Ishikawa (cell line): ENCODE measurements around the gene NXPE2.
A peak's percentile ranks its signal among the peaks of the same experiment; 100 is the strongest.

ENCODE experiments used
- CEBPB ChIP-seq: IDR thresholded peaks from 2 replicates; pipeline ENCODE4 v1.6.1; 2012
- CREB1 ChIP-seq: IDR thresholded peaks from 2 replicates; pipeline ENCODE4 v1.6.1; 2012; ENCODE audit warnings: low read depth
- EGR1 ChIP-seq: IDR thresholded peaks from 2 replicates; pipeline ENCODE4 v1.6.1; 2012
- EP300 ChIP-seq: IDR thresholded peaks from 2 replicates; pipeline ENCODE4 v1.6.1; 2012; ENCODE audit warnings: borderline replicate concordance
- FOXM1 ChIP-seq: IDR thresholded peaks from 2 replicates; pipeline ENCODE4 v1.6.1; 2012; ENCODE audit warnings: low read depth, borderline replicate concordance
- NFIC ChIP-seq: IDR thresholded peaks from 2 replicates; pipeline ENCODE4 v1.6.1; 2012
- RAD21 ChIP-seq: IDR thresholded peaks from 2 replicates; pipeline ENCODE4 v1.6.1; 2012; ENCODE audit warnings: low read depth
- TAF1 ChIP-seq: IDR thresholded peaks from 2 replicates; pipeline ENCODE4 v1.6.1; 2012; ENCODE audit warnings: low read depth, mild to moderate bottlenecking
- TCF12 ChIP-seq: IDR thresholded peaks from 2 replicates; pipeline ENCODE4 v1.6.1; 2012; ENCODE audit warnings: low read depth
- TEAD4 ChIP-seq: IDR thresholded peaks from 2 replicates; pipeline ENCODE4 v1.6.1; 2012
- YY1 ChIP-seq: IDR thresholded peaks from 2 replicates; pipeline ENCODE4 v1.6.1; 2012; ENCODE audit warnings: low read depth
- ZBTB7A ChIP-seq: IDR thresholded peaks from 2 replicates; pipeline ENCODE4 v1.6.1; 2012; ENCODE audit warnings: low read depth
- TF ChIP-seq, protein P1 (sequence below): IDR thresholded peaks from 2 replicates; pipeline ENCODE4 v1.6.1; 2012; ENCODE audit warnings: low read depth, mild to moderate bottlenecking
- TF ChIP-seq, protein P2 (sequence below): IDR thresholded peaks from 2 replicates; pipeline ENCODE4 v1.6.1; 2012
- TF ChIP-seq, protein P3 (sequence below): IDR thresholded peaks from 2 replicates; pipeline ENCODE4 v1.6.1; 2012

NXPE2 gene

DNA sequence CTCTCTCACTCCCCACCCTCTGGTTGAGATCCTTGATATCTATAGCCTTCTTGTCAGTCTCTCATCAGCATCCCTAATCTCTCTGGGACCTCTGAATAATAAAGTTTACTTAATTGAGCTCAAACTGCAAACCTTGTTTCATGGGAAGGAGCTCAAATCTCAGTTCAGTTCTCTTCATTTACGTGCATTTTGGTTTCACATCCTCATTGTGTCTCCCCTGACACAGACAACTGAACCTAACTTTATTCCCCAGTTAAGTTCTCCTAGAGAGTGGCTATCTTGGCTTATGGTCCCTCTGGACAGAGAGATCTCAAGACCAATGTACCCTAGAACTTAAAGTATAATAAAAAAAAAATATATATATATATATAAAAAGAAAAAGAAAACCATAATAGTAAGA lies 47.3 kb downstream of the NXPE2 start:
- TF ChIP-seq, protein P1, sequence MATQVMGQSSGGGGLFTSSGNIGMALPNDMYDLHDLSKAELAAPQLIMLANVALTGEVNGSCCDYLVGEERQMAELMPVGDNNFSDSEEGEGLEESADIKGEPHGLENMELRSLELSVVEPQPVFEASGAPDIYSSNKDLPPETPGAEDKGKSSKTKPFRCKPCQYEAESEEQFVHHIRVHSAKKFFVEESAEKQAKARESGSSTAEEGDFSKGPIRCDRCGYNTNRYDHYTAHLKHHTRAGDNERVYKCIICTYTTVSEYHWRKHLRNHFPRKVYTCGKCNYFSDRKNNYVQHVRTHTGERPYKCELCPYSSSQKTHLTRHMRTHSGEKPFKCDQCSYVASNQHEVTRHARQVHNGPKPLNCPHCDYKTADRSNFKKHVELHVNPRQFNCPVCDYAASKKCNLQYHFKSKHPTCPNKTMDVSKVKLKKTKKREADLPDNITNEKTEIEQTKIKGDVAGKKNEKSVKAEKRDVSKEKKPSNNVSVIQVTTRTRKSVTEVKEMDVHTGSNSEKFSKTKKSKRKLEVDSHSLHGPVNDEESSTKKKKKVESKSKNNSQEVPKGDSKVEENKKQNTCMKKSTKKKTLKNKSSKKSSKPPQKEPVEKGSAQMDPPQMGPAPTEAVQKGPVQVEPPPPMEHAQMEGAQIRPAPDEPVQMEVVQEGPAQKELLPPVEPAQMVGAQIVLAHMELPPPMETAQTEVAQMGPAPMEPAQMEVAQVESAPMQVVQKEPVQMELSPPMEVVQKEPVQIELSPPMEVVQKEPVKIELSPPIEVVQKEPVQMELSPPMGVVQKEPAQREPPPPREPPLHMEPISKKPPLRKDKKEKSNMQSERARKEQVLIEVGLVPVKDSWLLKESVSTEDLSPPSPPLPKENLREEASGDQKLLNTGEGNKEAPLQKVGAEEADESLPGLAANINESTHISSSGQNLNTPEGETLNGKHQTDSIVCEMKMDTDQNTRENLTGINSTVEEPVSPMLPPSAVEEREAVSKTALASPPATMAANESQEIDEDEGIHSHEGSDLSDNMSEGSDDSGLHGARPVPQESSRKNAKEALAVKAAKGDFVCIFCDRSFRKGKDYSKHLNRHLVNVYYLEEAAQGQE, result no peak
- no peak for TF ChIP-seq NFIC
- TF ChIP-seq EP300, result no peak

DNA sequence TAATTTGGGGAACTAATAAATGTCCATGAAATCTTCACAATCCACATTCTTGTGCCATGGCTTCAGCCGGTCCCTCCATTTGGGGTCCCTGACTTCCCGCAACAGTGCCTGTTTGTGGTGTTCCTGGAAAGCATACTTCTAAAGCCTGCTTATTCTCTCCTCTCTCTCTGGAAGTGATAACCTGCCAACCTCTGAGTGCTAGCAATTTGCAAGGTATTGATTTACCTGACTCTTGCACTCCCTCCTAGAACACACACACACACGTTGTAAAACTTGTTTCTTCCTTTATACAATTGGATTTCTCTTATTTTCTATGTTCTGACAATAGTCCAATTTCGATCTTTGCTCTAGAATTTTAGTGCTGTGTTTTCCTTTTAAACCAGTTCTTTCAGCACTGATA lies 58.5 kb downstream of the NXPE2 start:
- TF ChIP-seq TAF1 (no peak), FOXM1 (no peak), NFIC (no peak), YY1 (no peak), EGR1 (no peak), CEBPB (no peak), EP300 (no peak), TCF12 (no peak)
- TF ChIP-seq, protein P2, sequence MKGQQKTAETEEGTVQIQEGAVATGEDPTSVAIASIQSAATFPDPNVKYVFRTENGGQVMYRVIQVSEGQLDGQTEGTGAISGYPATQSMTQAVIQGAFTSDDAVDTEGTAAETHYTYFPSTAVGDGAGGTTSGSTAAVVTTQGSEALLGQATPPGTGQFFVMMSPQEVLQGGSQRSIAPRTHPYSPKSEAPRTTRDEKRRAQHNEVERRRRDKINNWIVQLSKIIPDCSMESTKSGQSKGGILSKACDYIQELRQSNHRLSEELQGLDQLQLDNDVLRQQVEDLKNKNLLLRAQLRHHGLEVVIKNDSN, result no peak
- TF ChIP-seq, protein P3, sequence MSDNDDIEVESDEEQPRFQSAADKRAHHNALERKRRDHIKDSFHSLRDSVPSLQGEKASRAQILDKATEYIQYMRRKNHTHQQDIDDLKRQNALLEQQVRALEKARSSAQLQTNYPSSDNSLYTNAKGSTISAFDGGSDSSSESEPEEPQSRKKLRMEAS, result no peak
- TF ChIP-seq, protein P1, result no peak

DNA sequence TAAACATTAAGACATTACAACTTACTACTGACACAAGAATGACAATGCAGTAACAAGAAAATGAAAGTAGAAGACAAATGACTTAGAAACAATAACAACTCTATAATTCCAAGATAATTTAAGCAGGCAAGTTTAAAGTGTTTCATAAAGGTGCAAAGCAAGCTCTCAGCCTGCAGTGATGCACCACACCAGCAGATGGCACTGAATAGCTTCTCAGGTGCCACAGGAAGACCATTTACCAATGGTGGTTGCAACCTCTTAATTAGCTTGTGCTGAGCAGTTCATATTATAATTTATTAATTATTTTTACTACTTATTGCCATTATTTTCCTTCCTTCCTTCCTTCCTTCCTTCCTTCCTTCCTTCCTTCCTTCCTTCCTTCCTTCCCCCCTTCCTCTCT lies 60.6 kb downstream of the NXPE2 start:
- peak; percentile 54 for TF ChIP-seq RAD21
- TF ChIP-seq FOXM1, result no peak

DNA sequence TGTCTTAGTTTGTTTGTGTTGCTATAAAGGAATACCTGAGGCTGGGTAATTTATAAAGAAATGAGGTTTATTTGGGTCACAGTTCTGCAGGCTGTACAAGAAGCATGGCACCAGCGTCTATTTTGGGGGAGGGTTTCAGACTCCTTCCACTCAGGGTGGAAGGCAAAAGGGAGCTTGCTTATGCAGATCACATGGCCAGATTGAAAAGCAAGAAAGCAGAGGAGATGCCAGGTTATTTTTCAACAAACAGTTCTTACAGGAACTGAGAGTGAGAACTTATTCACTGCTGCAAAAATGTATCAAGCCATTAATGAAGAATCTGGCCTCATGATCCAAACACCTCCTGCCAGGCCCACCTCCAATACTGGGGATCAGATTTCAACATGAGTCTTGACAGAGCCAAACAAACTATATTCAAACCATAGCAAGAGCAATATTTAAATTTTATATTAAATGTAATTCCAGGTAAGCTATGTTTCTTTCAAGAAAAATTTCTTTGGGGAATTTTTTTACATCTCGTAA lies 66.9 kb downstream of the NXPE2 start:
- TF ChIP-seq CEBPB (no peak), TEAD4 (no peak), RAD21 (no peak), EGR1 (no peak), ZBTB7A (no peak), NFIC (no peak), FOXM1 (no peak), CREB1 (no peak), TAF1 (no peak)
- TF ChIP-seq, protein P1, result no peak
- TF ChIP-seq, protein P2, result no peak
- TF ChIP-seq, protein P3, result no peak

DNA sequence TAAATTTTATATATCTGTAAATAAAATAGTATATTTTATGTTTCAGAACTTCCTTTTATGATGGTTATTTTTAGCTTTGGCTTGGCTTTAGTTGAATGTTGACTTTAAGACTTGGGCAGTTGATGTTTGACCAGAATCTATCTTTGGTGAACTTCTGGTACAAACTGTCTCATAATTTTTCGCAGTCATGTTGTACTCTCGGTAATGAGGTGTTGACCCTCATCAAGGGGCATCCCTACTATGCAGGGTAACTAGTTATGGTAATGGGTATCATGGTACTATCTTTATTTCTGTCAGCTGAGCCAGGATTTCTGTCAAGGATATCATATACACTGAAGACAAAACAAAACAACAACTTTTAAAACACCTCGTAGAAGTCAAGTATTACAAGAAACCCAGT lies 67.7 kb downstream of the NXPE2 start:
- TF ChIP-seq, protein P1, result no peak
- TF ChIP-seq ZBTB7A (no peak), EP300 (no peak)
- TF ChIP-seq, protein P3, result no peak
- TF ChIP-seq, protein P2, result no peak
